ENCODE data around the gene SSC5D. TPM values are rescaled to one million over a fixed set of nuclear protein-coding genes. Genes with fewer than 3 reads are reported as not detected.

The SSC5D gene
- total RNA-seq, 1 experiment from 2014 or later = 0.14 TPM

DNA sequence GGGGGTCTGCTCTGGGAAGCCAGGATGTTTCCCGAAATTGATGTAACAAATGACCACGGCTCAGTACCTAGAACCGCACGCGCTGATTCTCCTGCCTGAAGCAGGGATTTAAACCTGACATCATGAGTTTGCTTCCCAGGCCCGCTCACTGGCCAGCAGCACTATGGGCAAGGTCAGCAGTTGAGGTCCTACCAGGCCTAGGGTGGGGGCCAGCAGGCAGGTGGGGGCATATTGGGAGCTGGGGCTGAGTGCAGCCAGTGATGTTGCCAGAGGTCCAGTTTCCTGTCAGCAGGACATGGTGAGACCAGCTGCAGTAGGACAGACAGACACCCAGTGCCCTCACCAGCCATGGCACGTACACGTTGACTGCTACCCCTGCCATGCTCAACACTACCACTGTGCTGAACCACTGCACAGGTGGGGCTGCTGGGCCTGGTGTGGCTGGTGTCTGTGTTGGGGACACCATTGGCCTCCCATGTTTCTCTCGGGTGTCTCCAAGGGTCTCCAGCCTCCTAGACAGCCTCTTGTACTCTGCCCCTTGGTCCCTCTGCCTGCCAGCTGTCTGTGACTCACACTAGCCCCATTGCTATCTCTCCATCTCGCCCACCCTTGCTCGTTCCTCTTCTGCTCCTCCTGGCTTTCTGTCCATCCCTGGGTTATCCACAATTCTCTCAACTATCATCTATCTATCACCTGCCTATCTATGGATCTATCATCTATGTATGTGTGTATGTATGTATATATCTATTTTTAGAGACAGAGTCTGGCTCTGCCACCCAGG, 22.6 kb upstream of the SSC5D start:
- no peak for DNase-seq (ENCODE audit: low read depth)
- in situ Hi-C loops (cut with HindIII; ENCODE audit: low pct_unique_long_range_greater_than_20kb, low sequenced_read_pairs) = no loop called here

DNA sequence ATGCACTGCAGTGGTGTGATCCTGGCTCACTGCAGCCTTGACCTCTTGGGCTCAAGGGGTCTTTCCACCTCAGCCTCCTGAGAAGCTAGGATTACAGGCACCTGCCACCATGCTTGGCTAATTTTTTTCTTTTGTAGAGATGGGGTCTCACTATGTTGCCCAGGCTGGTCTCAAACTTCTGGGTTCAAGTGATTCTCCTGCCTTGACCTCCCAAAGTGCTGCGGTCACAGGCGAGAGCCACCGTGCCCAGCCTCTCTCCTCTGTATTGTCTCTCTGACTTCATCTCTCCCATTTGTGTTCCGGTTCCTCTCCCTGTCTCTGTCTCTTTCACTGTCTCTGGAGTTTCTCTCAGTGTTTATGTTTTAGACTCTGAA, 22.0 kb upstream of the SSC5D start:
- in situ Hi-C loops (cut with HindIII; ENCODE audit: low pct_unique_long_range_greater_than_20kb, low sequenced_read_pairs) = no loop called here
- no peak for DNase-seq (ENCODE audit: low read depth)

DNA sequence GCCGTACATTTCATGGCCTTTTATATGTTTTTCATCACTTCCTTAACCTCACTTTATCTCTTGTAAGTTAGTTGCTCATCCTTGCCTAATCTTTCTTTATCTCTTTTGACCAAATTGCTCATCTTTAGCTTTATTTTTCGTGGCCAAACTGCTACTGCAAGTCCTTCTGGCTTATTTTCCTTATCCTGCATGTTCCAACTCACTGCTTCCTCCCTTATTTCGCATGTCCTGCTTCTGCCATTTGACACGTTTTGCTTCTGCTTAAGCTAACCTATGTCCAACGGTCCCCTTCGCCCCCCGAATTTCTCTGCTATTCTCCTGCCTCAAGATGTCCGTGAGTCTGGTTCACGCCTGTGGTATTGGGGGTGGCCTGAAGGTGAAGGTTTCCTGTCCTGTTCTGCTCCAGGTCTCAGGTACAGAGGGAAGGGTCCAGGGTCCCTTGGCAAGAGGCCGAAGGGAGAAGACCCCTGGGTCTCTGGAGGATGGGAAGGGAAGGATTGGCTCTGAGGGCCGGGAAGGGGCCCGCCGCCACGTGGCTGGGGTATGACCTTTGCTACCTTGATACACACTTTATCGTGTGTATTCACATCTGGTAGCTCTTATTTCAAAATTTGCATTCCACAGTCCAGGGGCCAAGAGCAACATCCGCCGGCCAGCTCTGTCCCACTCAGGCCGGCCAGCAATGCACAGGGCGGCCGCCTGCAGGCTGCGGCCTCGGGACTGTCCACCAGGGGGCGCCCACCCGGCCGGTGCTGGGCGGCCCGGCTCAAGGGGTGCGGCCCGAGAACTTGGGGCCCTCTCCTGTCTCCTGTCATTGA, 20.8 kb upstream of the SSC5D start:
- in situ Hi-C loops (cut with HindIII; ENCODE audit: low pct_unique_long_range_greater_than_20kb, low sequenced_read_pairs) = no loop called here
- DNase-seq (ENCODE audit: low read depth) = peak; percentile 58

DNA sequence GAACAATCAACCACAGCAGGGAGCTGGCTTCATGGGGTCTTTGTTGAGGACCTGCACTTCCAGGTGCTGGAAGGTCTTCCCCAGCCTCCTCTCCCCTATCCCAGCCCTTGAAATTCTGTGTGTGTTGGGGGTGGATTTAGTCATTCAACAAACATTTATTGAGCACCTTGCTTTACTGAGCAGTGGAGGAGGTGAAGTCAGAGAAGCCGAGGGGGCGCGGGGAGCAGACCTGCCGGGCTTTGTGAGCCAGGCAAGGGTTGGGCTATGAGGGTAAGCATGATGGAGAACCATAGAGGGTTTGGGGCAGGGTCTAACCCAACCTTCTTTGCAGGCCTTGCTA, 20.2 kb upstream of the SSC5D start:
- in situ Hi-C loops (cut with HindIII; ENCODE audit: low pct_unique_long_range_greater_than_20kb, low sequenced_read_pairs) = no loop called here
- no peak for DNase-seq (ENCODE audit: low read depth)

DNA sequence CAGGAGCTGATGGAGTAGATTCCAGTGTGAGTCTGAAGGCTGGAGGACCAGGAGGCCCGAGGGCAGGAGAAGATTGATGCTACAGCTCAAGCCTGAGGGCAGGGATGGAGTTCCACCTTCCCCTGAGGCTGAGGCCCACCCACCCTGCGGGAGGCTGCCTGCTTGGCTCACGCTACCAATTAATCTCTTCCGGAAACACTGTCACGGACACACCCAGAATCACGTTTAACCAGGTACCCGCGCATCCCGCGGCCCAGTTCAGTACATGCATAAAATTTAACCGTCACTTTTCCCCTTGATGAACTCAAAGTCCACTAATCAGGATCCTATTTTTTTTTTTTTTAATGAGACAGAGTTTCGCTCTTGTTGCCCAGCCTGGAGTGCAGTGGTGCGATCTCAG, 17.0 kb upstream of the SSC5D start:
- in situ Hi-C loops (cut with HindIII; ENCODE audit: low pct_unique_long_range_greater_than_20kb, low sequenced_read_pairs) = no loop called here
- no peak for DNase-seq (ENCODE audit: low read depth)

DNA sequence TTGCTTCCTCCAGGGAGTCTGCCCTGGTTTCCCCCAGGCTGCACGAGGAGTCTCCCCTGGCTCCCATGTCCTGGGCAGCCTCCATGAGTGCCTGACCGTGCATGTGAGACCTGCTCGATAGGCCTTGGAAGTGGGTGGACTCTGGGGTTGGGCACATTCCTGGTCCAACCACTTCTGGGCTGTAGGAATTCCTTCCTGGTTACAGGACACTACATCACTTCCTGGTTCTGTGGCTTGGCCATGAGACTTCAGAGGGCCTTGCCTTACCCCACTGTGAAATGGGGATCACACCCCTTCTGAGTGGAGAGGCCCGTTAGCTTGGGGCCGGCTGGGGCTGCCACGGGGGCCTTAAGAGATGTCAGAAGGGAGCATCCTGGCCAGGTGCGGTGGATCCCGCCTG, 15.8 kb upstream of the SSC5D start:
- in situ Hi-C loops (cut with HindIII; ENCODE audit: low pct_unique_long_range_greater_than_20kb, low sequenced_read_pairs) = no loop called here
- DNase-seq (ENCODE audit: low read depth) = peak; percentile 84

DNA sequence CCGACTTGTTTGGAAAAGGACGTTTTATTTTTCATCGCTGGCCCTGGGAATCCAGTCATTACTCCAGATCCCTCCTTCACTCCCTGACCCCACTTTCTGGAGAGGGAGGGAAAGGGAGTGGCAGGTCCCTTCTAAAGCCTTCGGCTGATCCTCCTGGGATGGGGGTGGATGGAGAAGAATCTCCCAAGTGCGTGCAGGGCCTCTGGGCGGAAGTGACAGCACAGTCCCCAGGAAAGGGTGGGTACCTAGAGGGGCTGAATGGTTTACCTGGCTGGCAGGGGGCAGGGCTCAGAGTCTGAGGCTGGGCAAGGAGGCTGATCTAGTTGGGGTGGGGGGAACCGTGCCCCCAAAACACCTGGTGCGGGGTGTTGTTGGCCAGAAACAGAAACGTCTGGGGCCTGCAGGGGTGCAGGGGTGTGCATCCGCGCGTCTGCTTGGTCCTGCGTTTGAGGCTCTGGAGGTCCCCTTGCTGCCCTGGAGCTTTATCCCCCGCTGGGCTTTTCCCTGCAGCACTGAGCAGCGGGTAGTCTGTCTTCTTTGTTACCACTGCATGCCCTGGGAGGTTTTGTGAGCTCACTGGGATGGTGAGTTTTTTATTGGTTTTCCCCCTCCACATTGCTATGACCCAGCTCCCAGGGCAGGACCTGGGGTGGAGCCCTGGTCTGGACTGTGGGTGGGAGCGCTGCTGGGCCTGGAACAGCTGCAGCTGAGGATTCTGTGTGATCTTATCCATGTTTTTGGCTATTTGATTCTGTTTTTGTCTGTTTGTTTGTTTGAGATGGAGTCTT, 14.8 kb upstream of the SSC5D start:
- in situ Hi-C loops (cut with HindIII; ENCODE audit: low pct_unique_long_range_greater_than_20kb, low sequenced_read_pairs) = no loop called here
- peak; percentile 93 for DNase-seq (ENCODE audit: low read depth)

DNA sequence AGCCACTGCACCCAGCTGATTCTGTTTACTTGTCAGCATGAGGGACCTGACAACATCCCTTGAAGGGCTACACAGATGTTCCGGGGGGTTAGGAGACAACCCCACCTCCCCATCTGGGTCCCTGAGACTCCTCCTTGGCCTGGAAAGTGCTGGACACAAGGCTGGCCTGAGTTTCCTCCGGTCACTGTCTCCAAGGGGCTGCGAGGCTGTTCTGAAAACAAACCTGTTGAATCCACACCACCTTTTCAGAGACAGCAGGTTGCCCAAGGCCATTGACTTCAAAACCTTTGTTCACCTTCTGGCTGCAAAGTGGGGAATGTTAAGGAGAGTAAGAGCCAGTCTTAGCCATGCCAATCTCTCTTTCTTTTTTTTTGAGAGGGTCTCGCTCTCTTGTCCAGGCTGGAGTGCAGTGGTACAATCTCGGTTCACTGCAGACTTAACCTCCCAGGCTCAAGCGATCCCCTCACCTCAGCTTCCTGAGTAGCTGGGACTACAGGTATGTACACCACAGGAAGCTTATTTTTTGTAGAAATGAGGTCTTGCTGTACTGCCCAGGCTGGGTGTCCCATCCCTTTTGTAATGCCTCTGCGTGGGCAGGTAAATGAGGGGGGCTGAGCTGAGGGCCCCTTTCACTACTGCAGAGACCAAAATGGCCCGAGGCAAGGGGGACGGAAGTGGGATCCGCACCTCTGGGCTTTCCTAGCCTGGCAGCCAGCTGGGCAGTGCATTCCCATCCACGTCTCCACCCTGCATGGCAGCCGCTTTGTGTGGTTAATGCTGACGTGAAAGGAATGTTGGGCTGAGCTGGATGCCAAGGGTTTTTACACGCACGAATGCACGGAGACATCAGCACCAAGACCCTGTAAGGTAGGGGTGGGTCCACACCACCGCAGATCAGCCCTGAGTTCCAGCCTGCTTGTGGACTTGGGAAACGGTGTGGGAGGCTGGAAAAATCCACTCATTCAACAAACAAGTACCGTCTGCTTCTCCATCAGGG, 13.7 kb upstream of the SSC5D start:
- peak; percentile 97 for DNase-seq (ENCODE audit: low read depth)
- in situ Hi-C loops (cut with HindIII; ENCODE audit: low pct_unique_long_range_greater_than_20kb, low sequenced_read_pairs) = no loop called here

DNA sequence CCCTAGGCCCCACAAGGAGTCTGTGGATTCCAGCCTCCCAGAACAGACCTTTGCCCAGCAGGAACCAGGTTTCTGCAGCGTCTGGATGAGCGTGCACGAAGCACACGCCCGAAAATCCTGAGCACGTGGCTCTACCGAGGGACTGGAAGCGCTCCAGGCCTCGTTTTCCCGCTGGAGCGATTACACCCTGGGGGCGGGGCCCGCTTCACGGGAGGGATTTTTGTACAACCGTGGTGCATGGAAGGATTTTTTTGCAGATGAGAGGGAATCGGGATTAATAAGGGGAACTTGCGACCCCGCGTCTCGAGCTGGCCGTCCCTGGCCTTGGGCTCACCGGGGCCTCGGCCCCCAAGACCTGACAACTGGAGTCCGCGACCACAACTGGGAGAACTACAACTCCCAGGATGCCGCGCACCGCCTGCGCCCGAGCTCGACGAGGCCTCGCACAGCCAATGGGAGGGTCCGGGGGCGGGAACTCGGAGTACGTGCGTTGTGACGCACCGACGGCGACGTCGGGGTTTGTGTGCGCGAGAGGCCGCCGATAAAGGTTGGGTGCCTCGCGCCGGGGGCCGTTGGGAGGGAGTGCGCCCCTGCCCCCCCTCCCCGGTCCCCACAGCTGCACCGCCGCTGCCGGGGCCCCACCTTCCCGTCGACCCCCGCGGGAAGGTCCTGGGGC, 12.0 kb upstream of the SSC5D start, which contains the start of gene ZNF628:
TSS of gene ZNF628 (plus strand) at position 518 of the 676 bp plus-strand sequence. CDS start 3,294 bp downstream, outside the sequence.
- in situ Hi-C loops (cut with HindIII; ENCODE audit: low pct_unique_long_range_greater_than_20kb, low sequenced_read_pairs) = no loop called here

DNA sequence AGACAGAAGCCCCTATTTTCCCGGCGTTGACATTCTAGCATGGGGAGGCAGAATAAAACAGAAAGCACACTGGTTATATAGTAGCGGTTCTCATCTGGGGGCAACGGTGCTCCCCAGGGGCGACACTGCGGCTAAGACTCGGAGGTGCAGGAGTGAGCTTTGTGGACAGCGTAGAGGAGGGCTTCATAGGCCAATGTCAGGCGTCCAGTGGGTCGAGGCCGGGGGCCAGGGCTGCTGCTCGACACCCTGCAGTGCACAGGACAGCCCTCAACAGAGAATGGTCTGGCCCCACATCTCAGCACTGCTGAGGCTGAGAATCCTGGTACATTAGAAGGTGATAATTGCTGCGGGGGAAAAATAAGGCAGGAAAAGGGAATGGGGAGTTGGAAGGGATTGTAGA, 10.3 kb upstream of the SSC5D start:
- in situ Hi-C loops (cut with HindIII; ENCODE audit: low pct_unique_long_range_greater_than_20kb, low sequenced_read_pairs) = no loop called here
- no peak for DNase-seq (ENCODE audit: low read depth)

More for the DNA sequence above, 12.0 kb upstream of the SSC5D start, which contains the start of gene ZNF628:
- peak; percentile 98 for DNase-seq (ENCODE audit: low read depth)

DNA sequence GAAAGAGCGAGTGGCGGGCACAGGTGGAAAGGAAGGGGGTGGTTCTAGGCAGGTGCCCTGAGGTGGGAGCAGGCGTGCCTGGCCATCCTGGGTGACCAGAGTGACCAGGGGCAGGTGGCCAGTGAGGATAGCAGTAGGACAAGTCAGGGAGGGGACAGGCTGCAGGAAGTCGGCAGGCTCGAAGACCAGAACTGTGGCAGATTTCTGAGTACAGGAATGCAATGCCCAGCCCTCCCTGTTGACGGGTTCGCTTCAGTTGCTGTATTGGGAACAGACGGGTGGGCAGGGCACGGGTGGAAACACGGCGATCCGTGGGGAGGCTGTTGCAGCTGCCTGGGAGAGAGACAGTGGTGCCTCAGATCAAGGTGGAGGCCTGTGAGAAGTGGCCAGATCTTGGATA, 9.9 kb upstream of the SSC5D start:
- in situ Hi-C loops (cut with HindIII; ENCODE audit: low pct_unique_long_range_greater_than_20kb, low sequenced_read_pairs) = no loop called here
- DNase-seq (ENCODE audit: low read depth) = no peak

DNA sequence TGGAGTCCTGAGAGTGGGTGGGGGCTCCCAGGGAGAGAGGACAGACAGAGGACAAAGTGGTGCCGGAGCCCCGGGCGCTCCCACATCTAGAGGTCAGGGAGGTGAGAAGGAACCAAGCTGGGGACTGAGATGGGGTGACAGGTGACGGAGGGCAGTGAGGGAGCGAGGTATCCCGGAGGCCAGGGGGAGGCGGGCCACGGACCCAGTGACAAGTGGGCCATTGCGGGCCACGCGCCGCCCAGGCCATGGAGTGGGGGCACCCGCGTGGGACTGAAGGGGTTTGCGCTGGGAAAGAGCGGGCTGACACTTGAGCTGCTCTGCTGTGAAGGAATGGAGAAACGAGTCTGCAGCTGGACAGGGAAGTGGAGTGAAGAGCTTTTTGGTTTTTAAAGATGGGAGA, 9.2 kb upstream of the SSC5D start:
- DNase-seq (ENCODE audit: low read depth) = no peak
- in situ Hi-C loops (cut with HindIII; ENCODE audit: low pct_unique_long_range_greater_than_20kb, low sequenced_read_pairs) = no loop called here

DNA sequence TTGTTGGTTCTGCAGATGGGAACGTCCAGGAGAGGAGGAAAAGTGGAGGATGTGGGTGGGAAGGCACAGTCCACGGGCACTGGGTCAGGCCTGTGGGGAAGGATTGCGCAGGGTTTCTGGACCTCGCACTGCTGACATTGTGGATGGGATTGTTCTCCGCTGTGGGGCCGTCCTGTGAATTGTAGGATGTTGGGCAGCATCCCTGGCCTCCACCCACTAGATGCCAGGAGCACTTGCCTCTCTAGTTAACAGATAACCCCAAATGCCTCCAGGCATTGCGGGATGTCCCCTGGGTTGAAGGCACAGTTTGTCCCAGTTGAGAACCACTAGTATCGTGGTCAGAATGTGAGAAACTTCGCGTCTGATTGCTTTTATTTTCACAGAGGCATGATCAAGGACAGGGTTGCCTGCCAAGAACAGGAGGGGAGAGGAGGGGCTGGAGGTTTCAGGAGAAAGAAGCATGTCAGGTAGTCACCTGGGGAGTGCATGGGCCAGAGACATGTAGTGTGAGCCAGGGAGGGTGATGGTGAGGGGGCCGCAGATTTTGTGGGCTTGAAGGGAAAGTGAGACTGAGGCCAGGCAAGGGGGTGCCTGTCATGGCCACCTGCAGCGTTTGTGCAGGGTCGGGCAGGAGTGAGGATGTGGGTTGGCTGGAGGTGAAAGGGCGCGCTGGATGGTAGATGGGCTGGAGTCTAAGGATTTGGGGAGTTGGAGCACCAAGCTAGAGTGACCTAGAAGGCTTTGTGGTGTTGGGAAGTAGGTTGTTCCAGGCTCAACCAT, 8.6 kb upstream of the SSC5D start:
- in situ Hi-C loops (cut with HindIII; ENCODE audit: low pct_unique_long_range_greater_than_20kb, low sequenced_read_pairs) = no loop called here
- peak; percentile 80 for DNase-seq (ENCODE audit: low read depth)

DNA sequence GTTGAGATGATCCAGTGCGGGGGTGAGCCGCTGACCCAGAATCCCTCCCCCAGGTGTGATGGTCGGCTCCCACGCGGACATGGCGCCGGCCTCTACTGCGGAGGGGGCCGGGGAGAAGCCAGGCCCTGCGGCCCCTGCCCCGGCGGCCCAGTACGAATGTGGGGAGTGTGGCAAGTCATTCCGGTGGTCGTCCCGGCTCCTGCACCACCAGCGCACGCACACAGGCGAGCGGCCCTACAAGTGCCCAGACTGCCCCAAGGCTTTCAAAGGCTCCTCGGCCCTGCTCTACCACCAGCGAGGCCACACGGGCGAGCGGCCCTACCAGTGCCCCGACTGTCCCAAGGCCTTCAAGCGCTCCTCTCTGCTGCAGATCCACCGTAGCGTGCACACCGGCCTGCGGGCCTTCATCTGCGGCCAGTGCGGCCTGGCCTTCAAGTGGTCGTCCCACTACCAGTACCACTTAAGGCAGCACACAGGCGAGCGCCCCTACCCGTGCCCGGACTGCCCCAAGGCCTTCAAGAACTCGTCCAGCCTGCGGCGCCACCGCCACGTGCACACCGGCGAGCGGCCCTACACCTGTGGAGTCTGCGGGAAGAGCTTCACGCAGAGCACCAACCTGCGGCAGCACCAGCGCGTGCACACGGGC, 7.0 kb upstream of the SSC5D start:
- in situ Hi-C loops (cut with HindIII; ENCODE audit: low pct_unique_long_range_greater_than_20kb, low sequenced_read_pairs) = no loop called here
- no peak for DNase-seq (ENCODE audit: low read depth)

DNA sequence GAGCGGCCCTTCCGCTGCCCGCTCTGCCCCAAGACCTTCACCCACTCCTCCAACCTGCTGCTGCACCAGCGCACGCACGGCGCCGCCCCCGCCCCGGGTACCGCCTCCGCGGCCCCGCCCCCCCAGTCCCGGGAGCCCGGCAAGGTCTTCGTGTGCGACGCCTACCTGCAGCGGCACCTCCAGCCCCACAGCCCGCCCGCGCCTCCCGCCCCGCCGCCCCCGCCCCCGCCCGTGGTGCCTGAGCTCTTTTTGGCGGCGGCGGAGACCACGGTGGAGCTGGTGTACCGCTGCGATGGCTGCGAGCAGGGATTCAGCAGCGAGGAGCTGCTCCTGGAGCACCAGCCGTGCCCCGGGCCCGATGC, 6.5 kb upstream of the SSC5D start:
- DNase-seq (ENCODE audit: low read depth) = no peak
- in situ Hi-C loops (cut with HindIII; ENCODE audit: low pct_unique_long_range_greater_than_20kb, low sequenced_read_pairs) = no loop called here
